DOHH2 (cell line): ENCODE measurements around the gene PTPN4.

ENCODE experiments used
- H3F3A ChIP-seq: fragments of 200-600 bp; sonication (generic), shearing (Covaris generic); 2 replicates; pipeline ENCODE4 v1.6.0; 2016; ENCODE audit warnings: antibody characterized with exemption, mild to moderate bottlenecking; ENCODE audit not compliant: control insufficient read depth, insufficient read depth
- H3K27ac ChIP-seq: fragments of 200-600 bp; sonication (generic); 2 replicates; pipeline ENCODE4 v1.5.1; 2014; ENCODE audit warnings: low read depth, mild to moderate bottlenecking, low read length, moderate library complexity
- H3K27me3 ChIP-seq: fragments of 200-600 bp; sonication (generic); 2 replicates; pipeline ENCODE4 v1.6.1; 2014; ENCODE audit warnings: mild to moderate bottlenecking, low read length, mixed read lengths; ENCODE audit not compliant: control insufficient read depth
- H3K36me3 ChIP-seq: fragments of 200-600 bp; sonication (generic); 2 replicates; pipeline ENCODE4 v1.6.1; 2014; ENCODE audit warnings: mild to moderate bottlenecking, low read length, moderate library complexity, mixed read lengths; ENCODE audit not compliant: control insufficient read depth
- H3K4me1 ChIP-seq: fragments of 200-600 bp; sonication (generic); 2 replicates; pipeline ENCODE4 v1.6.1; 2014; ENCODE audit warnings: mild to moderate bottlenecking, low read length, mixed read lengths; ENCODE audit not compliant: control insufficient read depth
- H3K4me2 ChIP-seq: fragments of 200-600 bp; sonication (generic); 2 replicates; pipeline ENCODE4 v1.6.0; 2014; ENCODE audit warnings: mild to moderate bottlenecking, low read length, moderate library complexity
- H3K4me3 ChIP-seq: fragments of 200-600 bp; sonication (generic); 2 replicates; pipeline ENCODE4 v1.5.1; 2014; ENCODE audit warnings: mild to moderate bottlenecking, low read length, mixed read lengths
- H3K79me2 ChIP-seq: fragments of 200-600 bp; sonication (generic); 2 replicates; pipeline ENCODE4 v1.6.1; 2014; ENCODE audit warnings: mild to moderate bottlenecking, low read length, mixed read lengths; ENCODE audit not compliant: control insufficient read depth
- H3K9me2 ChIP-seq: fragments of 200-600 bp; sonication (generic); replicated peaks from 2 replicates; pipeline ENCODE4 v1.6.1; 2014; ENCODE audit warnings: mild to moderate bottlenecking, low read length, mixed read lengths; ENCODE audit not compliant: control insufficient read depth
- H3K9me3 ChIP-seq: fragments of 200-600 bp; sonication (generic); 2 replicates; pipeline ENCODE4 v1.6.1; 2014; ENCODE audit warnings: antibody characterized with exemption, low read length, mixed read lengths; ENCODE audit not compliant: control insufficient read depth, insufficient read depth
- H4K20me1 ChIP-seq: fragments of 200-600 bp; sonication (generic); 2 replicates; pipeline ENCODE4 v1.6.0; 2014; ENCODE audit warnings: low read depth, mild to moderate bottlenecking, antibody characterized with exemption, low read length, moderate library complexity; ENCODE audit not compliant: control insufficient read depth, insufficient read depth
- CTCF ChIP-seq: fragments of 200-600 bp; sonication (generic); IDR thresholded peaks from one replicate; pipeline ENCODE4 v1.5.1; 2014; ENCODE audit warnings: antibody characterized with exemption, mild to moderate bottlenecking, low read depth, low read length; ENCODE audit not compliant: poor library complexity, severe bottlenecking
- EZH2phosphoT487 ChIP-seq: fragments of 200-600 bp; sonication (generic); IDR thresholded peaks from 2 replicates; pipeline ENCODE4 v1.6.1; 2017; ENCODE audit warnings: borderline replicate concordance, mild to moderate bottlenecking, antibody characterized with exemption, low read length, moderate library complexity, mixed read lengths

PTPN4 gene

GRCh38 chr2:119849838-119850565, 90.3 kb downstream of the PTPN4 start:
- no peak for TF ChIP-seq CTCF
- no peak for TF ChIP-seq EZH2phosphoT487
- Histone ChIP-seq H3K9me2 (no peaks in the 10 kb centered on the region), H3K79me2 (peaks cover 26% of the 10 kb centered on the region), H3K36me3 (no peaks in the 10 kb centered on the region), H3K4me2 (no peak overlapping the region), H3K9me3 (peaks cover 14% of the 10 kb centered on the region; the same call in 1 of the 2 replicates), H3K4me1 (no peaks in the 10 kb centered on the region), H3F3A (no peaks in the 10 kb centered on the region), H3K27me3 (no peaks in the 10 kb centered on the region), H4K20me1 (no peaks in the 10 kb centered on the region), H3K4me3 (no peak overlapping the region), H3K27ac (no peak overlapping the region)

GRCh38 chr2:119852214-119852613, 92.5 kb downstream of the PTPN4 start:
- Histone ChIP-seq H3F3A (no peaks in the 10 kb centered on the region), H3K9me2 (no peaks in the 10 kb centered on the region), H3K4me3 (no peak overlapping the region), H3K4me1 (no peaks in the 10 kb centered on the region), H3K9me3 (peaks cover 14% of the 10 kb centered on the region; the same call in 1 of the 2 replicates), H3K79me2 (peaks cover 33% of the 10 kb centered on the region), H3K4me2 (no peak overlapping the region), H3K27me3 (no peaks in the 10 kb centered on the region), H3K27ac (no peak overlapping the region), H3K36me3 (no peaks in the 10 kb centered on the region), H4K20me1 (no peaks in the 10 kb centered on the region)
- TF ChIP-seq EZH2phosphoT487 (no peak), CTCF (no peak)

- H3K4me2 ChIP-seq, result no peak overlapping the region
- H3K27me3 ChIP-seq, result no peaks in the 10 kb centered on the region
- no peaks in the 10 kb centered on the region for H3K36me3 ChIP-seq
- no peaks in the 10 kb centered on the region for H4K20me1 ChIP-seq
- no peak overlapping the region for H3K4me3 ChIP-seq
- no peaks in the 10 kb centered on the region for H3K4me1 ChIP-seq
- H3F3A ChIP-seq, result no peaks in the 10 kb centered on the region
- peaks cover 14% of the 10 kb centered on the region; the same call in 1 of the 2 replicates for H3K9me3 ChIP-seq
- no peak overlapping the region for H3K27ac ChIP-seq
- H3K9me2 ChIP-seq, result no peaks in the 10 kb centered on the region
- peaks cover 33% of the 10 kb centered on the region for H3K79me2 ChIP-seq
- TF ChIP-seq EZH2phosphoT487 (no peak), CTCF (no peak)
Observed at GRCh38 chr2:119853777-119854399, 94.2 kb downstream of the PTPN4 start.
